Activated CD4-positive, alpha-beta T cell treated with anti-CD3 and anti-CD28 coated beads, Interleukin-2, Interleukin-6, amounts not matched to agents 100 ng/mL and 50 ng/mL, durations not matched to agents 16 hours and 8 hours (primary cell): ENCODE data around the gene HDAC4.

Experiments used
- DNase-seq: peaks from one replicate; pipeline ENCODE4 v3.0.0-alpha.2; 2020

HDAC4 gene

GRCh38 chr2:239263231-239263630, 137.6 kb downstream of the HDAC4 start:
- no peak for DNase-seq

DNA sequence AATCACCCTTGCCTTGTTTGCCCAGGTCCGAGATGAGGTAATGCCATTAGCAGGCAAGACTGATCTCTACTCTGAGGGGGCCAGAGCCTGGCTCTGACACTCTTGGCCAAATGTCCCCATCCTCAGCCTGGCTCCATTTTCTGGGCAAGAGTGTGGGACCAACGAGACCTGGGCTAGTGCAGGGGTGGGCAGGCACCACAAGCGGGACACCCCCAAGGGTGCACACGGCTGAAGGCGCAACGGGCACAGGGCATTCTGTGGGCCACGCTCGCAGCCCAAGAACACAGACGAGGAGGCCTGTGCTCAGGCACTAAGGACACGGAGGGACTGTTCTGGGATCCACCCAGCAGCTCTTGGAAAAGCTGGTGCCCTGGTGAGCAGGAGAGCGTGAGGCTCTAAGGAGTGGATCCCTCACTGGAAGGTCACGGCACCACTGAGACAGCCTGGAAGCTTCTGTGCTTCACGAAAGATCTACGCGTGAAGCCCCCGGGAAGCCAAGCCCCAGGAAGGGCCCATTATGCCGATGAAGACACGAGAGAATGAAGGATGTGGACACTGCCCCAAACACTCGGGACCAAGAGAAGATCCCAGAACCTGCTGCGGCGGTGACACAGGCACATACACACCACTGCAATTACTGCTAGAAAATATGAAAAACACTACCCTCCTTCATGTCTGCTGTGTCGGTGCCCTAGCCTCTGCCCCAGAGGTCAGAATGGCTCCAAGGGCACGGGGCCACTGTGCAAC, 138.2 kb downstream of the HDAC4 start:
- DNase-seq = no peak

DNA sequence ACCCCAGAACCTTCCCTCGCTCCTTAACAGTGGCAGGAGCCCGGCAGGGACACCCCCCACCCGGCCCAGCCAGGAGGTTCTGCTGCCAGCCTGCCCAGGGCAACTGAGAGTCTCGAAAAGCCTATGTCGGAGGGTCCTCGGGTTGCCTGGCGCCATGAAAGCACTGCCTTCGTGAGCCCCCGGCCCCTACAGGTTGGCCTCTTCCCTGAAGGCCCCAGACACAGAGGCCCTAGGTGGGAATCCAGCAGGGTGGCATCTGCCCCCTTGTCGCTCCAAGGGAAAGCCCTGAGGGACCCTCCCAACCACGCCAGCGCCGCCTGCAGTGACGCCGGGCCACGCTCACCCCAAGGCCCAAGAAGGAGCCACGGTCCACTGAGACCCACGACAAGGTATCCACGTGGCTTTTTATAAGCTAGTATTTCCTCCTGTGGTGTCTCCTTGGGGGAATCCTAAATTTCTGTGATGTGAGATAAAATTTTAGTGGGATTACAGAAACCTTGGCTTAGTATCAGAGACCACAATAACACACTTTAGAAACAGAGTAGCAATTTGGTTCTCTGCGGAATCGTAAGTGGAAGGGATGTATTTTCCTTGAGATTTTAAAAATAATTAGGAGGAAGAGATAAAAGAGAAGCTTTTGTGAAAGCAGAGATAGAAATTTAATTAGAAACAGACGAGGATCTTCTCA, 138.9 kb downstream of the HDAC4 start:
- DNase-seq = no peak

DNA sequence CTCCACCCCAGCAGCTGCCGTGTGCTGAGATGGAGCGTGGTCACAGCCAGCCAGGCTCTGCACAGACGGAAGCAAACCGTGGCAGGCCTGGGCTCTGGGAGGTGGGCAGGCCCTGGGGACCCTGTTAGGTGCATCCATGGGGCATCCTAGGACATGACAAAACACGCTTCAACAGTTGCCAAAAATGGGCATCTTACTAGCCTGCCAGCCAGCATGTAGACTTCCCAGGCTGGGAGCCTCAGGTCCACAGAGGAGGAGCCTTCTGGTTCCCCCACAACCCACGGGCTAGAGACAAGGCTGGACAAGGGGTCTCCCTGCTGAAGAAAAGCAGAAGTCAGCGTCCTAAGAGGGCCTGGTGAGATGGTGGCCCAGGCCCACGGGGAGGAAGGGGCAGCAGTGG, 139.5 kb downstream of the HDAC4 start:
- no peak for DNase-seq

DNA sequence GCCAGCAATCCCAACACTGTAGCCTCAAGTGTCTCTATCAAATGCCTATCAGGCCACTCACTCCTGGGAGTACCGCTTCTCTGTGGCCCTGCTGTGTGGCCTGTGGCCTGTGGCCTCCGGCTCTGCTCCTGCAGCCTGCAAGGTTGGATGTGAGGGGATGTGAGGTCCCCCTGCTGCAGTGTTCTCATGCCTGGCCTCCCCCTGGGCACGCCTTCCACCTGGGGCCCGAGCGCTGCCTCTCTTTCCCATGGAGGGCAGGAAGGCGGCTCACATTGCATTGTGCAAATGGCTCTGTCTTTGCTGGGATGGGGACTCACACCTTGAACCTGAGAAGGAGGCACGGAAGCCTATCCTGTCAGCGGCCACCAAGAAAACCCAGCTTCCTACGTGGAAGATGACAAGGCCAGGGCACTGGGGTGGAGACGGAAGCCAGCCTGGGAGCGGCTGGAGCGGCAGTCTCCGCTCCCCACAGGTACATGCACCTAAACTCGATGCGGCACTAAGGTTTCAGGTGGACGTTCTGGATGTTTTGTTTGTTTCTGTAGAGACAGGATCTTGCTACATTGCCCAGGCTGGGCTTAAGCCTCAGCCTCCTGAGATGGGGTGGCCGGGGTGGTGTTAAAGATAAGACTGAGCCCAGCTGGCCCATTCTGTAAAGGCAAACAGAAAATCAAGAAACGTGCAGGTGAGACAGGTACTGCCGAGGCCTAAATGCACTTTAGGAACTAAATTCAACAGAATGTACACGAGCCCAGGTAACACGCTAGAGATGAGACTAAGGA, 140.1 kb downstream of the HDAC4 start:
- DNase-seq = no peak

DNA sequence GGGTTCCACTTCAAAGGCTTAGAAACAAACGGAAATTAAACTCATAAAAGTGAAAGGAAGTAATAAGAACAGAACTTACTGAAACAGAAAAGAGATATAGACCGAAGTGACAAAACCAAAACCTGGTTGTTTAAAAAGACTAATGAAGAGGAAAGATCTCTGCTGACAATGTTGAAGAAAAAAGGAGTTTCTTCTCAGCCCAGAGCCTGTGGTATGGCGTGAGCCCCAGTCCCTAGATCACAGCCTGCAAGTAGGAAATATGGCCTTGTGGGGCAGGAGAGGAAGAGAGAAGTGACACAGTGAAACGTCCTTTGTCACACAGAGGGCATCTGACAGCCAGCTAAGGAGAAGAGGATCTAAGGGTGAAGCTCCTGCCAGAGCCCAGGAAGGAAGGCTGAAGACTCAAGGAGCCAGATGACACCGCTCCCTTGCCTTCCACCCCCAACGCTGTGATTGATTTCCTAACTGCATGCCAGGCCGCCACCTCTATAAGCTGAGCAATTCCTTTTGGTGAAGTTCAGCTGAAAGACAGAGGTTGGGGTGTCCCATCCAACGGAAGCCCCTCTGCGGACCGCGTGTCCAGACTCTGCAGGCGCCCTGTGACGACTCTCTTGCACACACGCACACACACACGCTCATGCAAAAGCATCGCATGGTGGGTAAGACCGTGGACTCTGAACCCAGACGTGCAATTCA, 141.1 kb downstream of the HDAC4 start:
- DNase-seq = peak; percentile 68

DNA sequence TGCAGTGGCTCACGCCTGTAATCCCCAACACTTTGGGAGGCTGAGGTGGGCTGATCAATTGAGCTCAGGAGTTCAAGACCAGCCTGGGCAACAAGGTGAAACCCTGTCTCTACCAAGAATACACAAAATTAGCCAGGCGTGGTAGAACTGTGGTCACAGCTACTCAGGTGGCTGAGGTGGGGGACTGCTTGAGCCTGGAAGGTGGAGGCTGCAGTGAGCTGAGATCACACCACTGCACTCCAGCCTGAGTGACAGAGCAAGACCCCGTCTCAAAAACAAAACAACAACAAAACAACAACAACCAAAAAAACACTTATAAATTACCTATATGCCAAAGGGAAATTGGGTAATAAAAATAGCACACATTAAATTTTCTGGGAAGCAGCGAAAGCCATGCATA, 141.6 kb downstream of the HDAC4 start:
- peak; percentile 41 for DNase-seq

DNA sequence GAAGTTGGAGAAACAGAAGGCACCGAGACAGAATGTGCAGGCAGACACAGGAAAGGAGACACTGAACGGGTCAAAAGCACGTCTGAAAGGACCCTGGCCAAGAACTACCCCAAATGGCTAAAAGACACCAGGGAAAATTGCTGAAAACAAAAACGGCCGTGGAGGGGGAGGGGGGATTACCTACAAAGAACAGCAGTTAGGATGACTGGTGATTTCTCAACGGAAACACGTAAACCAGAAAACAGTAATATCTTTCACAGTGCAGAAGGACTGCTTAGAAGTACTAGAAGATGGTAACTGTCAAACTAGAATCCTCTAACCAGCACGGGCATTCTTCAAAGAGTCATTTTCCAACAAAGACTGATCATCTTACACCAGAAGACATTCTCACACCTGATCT, 142.6 kb downstream of the HDAC4 start:
- peak; percentile 61 for DNase-seq

- DNase-seq = peak; percentile 63
Observed at GRCh38 chr2:239257511-239257937, 143.3 kb downstream of the HDAC4 start.

GRCh38 chr2:239256350-239256743, 144.5 kb downstream of the HDAC4 start:
- DNase-seq = no peak

DNA sequence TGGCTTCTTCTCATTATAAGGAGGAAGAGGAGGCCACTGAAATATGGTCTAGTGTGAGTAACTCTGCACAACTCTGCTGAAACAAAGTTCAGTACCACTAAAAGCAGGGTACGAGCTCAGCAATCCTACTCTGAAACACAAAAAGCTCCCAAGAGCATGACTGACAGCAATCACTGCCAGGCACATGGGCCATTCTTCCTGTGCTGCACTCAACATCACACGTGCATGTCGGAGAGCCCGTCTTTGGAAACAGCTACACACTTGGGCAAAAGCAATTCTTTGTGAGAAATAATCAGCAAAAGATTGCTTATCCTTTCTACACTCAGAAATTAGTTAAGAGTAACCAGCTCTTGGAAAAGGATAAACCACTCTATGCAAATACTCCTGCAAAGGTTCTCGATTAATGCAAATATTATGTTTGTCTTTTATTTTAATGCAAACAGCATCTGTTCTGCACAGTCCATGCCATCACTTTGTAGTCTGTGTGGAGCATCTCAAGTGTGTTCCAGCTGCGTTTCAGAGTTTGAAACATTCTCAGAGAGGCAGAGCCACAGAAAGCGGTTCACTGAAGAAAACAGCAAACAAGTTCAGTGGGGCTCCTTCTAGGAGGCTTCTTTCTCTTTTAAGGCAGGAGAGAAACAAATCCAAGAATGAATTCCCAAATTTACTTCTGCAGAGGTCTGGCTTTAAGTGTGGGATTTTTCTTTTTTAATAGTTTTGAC, 145.0 kb downstream of the HDAC4 start:
- DNase-seq = no peak

GRCh38 chr2:239255218-239255617, 145.6 kb downstream of the HDAC4 start:
- no peak for DNase-seq

DNA sequence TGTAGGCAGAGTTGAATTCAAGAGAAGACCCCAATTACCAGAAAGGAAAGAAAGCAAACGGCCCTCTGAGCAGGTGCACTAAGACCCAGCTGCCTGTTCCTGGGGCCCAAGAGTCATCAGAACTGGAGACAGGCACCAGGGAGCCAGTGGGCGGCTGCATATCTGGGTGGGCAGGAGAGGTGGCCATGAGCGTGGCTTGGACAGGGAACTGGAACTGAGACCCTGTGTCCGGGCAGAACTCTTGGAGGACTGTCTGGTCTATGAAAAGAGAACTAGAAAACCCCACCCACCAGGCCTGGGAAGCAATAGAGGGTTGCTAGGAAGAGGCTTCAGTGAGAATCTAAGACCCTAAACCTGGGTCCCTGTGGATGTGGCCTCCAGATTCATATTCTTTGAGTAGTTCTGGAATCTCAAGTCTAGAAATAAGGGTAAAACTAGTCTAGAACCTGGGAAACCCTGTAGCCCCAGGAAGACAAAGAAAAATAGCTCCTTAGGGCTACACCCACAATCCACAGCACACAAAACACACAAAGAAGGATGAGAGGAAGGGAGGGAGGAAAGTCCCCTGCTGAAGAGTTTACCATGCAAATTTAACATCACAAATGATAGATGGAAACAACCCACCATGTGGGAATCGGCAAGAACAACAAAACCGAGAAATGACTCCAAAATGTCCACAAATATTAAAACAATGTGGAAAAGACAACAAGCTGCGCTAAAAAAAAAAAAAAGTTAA, 147.0 kb downstream of the HDAC4 start:
- no peak for DNase-seq

- DNase-seq = no peak
Observed at GRCh38 chr2:239253264-239253663, 147.6 kb downstream of the HDAC4 start.

DNA sequence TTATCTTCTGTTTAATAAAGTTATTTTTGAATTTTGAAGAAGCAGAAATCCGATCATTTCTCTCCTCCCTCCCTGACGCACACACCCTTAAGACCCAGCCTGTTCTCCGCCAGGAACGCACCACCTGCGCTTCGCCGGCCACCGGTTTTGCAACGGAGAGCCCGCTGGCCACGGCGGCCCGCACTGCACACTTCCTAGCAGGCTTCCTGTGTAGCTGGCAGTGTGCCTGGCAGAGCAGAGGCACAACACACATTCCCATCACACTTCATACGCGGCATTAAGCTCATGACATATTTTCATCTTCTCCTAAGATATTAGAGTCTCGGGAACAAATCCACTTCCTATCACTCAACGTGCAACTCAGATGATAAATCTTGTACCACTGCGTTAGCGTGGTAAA, 148.0 kb downstream of the HDAC4 start:
- no peak for DNase-seq

DNA sequence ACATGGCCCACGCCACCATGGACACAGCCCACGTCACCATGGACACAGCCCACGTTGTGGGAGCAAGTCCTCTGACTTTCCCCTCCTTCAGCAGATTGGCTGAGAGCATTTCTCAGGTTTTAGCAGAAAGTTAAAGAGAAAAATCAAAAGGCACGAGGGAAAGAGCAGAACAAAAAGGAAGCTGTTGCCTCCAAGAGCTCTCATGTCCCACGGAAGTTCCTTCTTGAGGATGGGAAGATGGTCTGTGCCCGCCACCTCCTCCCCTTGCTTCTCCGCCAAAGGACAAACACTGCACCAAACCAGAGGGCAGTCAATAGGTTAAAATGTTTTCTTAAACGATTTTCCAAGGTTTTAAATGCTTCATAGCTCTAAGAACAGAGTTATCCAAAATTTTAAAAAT, 148.4 kb downstream of the HDAC4 start:
- no peak for DNase-seq

DNA sequence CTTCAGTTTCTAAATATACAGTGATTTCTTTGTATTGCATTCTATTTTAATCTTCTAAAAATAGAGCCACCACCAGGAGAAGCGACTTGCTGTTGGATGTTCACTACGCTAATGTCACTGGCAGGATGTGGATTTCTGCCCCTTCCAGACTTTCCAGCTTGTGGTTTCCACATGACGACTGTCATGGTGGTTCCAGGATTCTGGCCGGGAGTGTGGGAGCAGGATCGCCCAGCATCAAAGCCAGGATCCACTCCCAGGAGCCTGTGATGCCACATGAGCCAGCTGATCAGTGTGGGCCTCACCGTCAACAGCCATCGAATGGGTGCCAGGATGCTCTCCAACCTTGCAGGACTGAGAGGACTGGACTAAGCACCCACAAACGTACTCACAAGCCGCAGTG, 148.8 kb downstream of the HDAC4 start:
- DNase-seq = no peak

GRCh38 chr2:239250216-239251081, 150.4 kb downstream of the HDAC4 start:
- DNase-seq = no peak

DNA sequence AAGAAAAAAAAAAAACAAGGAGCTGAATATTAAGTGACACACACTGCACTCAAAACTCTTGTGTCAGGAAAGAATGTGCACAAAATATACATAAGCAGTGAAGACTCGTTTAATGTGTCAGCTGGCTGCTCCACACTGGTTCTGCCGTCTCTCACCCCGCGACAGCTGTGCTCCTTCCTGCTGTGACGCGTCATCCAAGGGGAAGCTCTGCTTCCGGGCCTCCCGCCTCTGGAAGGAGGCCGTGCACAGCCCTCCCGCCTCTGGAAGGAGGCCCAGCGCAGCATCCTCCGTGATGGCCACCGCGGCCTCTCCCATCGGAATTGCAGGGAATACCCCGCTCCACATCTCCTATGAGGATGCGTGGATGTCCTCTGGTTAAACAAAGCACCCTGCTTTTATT, 151.0 kb downstream of the HDAC4 start:
- no peak for DNase-seq

GRCh38 chr2:239249048-239249447, 151.8 kb downstream of the HDAC4 start:
- no peak for DNase-seq
